ENCODE data around the gene CFAP46. TPM values are rescaled to one million over a fixed set of nuclear protein-coding genes. Genes with fewer than 3 reads are reported as not detected.
"Not testable (repeated sequence)": the region's sequence is repeated elsewhere in the genome, so short reads cannot be mapped to it uniquely, and the experiment has no call there.

The CFAP46 gene
- total RNA-seq, 1 donor from 2014 or later = 6.1 TPM

DNA sequence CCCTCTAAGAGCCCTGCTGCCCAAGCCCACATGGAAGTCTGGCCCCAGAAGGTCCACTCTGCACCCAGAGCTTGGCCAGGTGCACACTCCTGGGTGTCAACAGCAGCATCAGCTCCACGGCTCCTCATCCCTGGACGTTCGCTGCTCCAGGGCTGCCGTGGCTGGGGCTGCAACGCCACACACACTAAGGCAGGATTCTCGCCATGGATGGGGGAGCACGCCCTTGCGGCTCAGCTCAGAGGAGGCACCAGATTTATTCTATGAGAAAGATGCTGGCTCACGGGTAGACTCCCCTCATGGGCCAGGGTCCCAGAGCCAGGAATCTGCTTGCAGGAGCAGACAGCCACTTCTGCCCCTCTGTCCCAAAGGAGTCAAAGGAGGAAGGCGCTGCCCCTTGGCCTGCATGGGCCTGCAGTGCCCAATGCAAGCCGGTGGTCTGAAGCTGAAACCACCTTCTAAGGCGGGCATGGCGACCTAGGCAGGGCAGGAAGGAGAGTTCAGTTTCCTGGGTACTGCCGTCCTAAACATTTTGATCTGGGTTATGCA is 42.1 kb downstream of the CFAP46 start:
- DNase-seq (ENCODE audit: low read depth) = no peak

DNA sequence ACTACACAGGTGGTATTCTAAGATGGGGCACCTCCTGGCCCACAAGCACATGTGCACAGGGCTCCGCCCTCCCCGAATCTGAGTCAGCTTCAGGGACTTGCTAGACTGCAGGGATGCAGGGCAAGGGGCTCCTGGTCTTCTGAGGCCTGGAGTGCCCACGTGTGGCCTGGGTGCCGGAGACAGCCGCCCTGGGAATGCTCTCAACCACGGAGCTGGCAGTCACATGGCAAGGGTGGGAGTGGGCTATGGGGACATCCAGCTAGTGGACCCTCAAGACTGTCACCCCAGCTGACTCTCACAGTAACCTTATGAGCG is 42.7 kb downstream of the CFAP46 start:
- no peak for DNase-seq (ENCODE audit: low read depth)

DNA sequence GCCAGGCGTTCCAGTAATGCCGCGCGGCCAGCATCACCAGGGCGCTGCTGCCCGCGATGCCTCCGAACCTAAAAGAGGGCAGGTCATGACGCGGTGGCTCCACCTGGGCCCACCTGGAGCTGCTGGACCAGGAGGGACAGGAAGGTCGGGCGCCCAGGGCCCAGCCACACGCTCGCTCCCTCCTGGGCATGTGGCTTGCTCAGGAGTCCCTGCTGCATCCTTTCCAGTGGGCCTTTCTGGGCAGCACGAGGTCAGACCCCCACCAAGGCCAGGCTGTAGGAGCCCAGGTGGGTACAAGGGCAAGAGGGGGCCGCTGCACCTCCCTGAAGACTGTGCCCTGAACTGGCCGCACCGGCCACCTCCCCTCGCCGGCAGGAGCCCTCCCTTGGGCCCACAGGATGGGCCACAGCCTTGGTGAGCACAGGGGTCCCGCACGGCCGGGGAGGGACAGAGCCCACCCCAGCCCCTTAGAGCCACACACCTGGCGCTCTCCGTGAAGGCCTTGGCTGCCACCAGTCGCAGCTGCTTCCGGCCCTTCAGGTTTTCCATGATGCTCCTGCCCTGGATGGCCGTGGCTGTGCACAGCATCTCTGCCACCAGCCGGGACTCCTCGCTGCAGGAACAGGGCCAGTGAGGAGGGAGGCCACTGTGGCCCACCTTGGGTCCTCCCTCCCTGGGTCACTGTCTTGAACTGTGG is 43.2 kb downstream of the CFAP46 start:
- DNase-seq (ENCODE audit: low read depth) = no peak

DNA sequence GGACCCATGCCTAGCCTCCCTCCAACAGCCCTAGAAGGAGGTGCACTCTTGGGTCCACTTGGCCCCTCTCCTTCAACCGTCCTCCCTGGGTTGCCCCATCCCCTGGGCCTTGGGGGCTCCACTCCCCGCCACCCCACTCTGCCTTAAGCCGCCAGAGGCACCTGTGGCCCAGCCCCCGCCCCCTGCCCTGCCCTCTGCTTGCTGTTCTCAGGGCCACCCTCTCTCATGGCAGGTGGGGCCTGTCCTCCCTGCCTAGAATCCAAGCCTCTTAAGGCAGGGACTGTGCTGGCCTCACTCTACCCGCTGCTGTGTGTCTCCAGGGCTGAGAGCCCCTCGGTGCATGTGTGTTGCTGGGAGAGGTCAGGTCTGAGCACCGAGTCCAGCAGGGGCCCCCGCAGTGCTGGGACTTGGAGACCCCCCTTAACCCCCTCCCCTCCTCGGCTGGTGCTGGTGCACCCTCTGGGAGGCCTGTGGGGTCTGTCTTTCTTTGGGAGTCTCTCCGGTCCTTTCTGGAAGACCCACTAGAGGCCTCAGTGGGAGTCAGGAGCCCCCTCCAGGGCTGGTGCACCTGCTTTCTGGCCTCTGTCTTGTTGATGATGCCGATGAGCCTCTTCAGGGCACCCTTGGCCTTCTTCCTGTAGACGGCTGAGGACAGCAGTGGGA is 43.8 kb downstream of the CFAP46 start:
- no peak for DNase-seq (ENCODE audit: low read depth)

DNA sequence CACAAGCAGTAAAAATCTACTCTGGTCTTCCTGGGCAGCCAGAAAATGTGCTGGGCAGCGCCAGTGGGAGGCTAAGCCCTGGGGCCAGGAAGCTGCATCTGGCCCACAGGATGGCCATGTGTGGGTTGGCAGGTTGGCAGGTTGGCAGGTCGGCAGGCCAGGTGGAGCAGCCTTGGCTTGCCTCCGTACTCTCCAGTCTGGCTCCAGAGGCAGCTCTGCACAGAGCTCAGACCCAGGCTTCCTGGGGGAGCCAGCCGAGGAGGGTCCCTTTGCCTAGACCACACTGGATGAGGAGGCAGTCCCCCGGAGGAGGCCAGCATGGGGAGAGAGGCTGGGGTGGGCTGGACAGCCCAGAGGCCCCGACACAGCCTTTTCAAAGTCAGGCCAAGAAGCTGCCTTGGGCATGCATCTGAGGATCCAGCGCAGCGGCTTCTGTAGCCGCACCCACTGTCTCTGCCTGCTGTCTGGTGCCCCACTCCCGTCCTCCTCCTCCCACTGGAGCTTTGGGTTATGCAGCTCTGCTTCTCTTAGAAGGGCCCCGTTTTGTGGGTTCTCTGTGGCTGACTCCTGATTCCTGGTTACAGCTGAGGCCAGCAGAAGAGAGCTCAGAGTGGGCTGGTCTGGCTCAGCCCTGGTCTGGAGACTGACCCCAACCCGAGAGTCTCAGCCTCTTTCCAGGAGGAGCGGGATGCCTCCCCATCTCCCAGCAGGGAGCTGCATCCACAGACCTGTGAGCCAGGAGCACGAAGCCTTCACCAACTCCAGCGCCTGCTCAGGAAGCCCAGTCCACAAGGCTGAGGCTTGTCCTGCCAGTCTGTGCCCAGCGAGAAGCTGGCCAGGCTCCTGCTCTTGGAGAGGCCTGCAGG is 44.6 kb downstream of the CFAP46 start:
- no peak for DNase-seq (ENCODE audit: low read depth)

DNA sequence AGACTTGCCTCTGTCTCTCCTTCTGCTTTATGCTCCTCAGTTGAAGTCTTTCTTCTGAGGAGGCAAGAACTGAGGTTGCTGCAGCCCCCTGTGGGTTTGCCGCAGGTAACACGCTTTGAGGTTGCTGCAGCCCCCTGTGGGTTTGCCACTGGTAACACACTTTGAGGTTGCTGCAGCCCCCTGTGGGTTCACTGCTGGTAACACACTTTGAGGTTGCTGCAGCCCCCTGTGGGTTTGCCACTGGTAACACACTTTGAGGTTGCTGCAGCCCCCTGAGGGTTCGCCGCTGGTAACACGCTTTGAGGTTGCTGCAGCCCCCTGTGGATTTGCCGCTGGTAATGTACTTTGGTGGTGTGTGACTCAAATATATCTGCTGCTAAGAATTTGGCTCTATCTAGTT is 48.6 kb downstream of the CFAP46 start:
- DNase-seq (ENCODE audit: low read depth) = not testable (repeated sequence)

DNA sequence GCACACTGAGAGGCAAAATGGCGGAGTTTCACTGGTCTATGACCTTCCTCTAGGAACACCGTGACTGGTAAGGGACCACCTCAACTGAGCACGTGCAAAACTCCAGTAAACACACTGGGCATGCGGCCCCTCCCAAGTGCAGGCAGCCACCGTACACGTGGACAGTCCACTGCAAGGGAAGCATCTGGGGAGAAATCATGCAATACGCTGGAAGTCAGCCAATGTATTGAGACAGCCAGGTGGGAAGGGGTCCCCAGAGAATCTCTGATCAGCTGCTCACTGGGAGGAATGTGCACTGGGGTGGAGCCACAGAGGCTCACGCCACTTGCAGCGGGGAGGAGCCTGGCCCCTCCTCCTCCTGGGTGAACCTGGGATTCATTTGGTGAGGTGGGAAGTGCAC is 49.3 kb downstream of the CFAP46 start:
- no peak for DNase-seq (ENCODE audit: low read depth)

DNA sequence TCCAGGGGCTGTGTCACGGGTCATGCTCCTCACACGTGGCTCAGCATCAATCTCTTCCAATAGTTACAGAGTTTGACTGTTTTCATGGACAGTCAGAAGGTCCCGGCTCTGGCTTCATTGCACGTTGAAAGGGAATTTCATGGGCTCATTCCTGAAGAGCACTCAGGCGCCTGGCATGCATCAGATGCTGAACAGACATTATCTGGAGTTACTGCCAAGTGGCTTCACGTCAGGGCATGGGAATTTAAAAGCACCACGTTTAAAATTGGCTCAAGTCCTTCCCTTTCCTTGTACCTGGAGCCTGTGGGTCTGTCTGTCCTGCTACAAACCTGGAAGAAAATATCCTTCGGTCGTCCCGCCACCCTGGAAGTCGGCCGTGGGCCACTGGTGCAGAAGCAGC is 50.4 kb downstream of the CFAP46 start:
- DNase-seq (ENCODE audit: low read depth) = no peak

DNA sequence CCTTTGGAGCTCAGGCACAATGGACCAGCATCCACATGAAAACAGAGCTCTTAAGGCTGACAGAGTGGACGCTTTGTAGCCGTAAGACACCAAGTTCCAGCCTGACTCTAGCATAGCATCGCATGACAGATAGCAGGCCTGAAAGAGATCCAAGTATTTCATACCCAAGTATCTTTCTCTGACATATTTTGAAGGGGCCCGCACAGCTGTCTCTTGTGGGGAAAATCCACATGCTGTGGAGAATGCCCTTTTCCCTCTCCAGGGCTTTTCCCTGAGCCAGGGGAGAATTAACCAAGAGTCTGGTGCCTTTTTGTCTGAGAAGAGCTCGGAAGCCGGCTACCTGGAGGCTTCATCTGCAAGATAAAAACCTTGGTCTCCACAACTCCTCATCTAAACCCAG is 51.0 kb downstream of the CFAP46 start:
- DNase-seq (ENCODE audit: low read depth) = no peak

DNA sequence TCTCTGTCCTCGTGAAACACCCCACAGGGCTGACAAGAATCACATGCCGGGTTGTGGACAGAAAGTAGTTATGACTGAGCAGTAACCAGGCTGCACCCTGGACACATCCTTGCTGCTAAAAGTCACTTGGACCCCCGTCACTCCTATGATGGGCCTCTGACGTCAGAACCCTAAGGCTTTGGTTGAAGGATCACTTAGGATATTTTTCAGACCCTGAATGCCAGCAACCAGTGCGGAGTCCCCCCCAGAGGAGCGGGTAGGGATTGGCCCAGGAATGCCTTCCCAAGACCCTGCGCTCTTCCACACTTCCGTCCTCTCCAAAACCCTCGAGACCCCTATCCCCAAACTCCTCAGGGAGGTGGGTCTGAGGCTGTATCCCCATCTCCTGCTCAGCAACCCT is 52.1 kb downstream of the CFAP46 start:
- no peak for DNase-seq (ENCODE audit: low read depth)

DNA sequence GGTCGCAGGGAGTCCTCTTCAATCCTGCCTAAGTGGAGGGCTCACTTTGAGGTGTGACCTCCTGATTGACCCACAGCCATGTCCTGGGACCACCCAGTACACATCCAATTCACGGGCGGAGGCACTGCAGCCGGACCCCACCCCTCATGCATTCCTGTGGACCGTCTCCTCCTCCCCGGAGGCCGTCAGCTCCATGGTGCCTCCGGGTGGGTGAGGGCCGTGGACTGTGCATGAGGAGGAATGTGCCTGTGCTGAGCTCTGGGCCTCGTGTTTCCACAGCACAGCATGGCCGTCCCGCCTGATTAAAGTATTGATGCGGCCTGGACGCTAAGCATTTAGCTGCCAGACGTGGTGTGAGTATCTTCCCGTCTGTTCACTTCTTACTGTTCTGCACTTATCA is 52.8 kb downstream of the CFAP46 start:
- no peak for DNase-seq (ENCODE audit: low read depth)

DNA sequence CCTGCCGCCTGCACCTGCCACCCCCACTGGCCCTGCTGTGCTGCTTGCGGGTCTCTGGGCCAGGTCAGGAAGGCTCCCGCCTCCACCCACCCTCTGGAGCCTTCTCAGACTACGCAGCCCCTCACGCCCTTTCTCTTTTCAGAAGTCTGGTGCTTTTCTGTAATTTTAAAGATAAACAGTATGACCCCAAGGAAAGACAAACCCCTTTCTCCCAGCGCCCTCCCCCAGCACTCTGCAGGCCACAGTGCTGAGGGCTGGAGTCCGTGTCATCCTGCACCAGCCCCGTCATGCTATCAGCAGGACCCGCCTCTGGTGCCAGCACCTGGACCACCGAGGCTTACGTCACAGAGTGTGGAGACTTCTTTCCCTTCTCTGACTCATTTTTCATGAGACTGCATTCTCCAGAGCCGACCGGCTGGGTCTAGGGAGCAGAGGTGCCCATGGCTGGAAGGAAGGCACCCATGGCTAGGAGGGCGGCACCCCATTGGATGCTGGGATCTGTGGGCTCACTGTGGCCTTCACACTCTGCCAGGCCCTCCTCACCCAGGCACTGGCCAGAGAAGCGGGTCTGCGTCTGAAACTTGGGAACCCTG is 53.4 kb downstream of the CFAP46 start:
- DNase-seq (ENCODE audit: low read depth) = no peak

DNA sequence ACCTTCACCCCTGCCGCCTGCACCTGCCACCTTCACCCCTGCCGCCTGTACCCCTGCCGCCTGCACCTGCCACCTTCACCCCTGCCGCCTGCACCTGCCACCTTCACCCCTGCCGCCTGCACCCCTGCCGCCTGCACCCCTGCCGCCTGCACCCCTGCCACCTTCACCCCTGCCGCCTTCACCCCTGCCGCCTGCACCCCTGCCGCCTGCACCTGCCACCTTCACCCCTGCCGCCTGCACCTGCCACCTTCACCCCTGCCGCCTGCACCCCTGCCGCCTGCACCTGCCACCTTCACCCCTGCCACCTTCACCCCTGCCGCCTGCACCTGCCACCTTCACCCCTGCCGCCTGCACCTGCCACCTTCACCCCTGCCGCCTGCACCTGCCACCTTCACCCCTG is 53.9 kb downstream of the CFAP46 start:
- DNase-seq (ENCODE audit: low read depth) = not testable (repeated sequence)

DNA sequence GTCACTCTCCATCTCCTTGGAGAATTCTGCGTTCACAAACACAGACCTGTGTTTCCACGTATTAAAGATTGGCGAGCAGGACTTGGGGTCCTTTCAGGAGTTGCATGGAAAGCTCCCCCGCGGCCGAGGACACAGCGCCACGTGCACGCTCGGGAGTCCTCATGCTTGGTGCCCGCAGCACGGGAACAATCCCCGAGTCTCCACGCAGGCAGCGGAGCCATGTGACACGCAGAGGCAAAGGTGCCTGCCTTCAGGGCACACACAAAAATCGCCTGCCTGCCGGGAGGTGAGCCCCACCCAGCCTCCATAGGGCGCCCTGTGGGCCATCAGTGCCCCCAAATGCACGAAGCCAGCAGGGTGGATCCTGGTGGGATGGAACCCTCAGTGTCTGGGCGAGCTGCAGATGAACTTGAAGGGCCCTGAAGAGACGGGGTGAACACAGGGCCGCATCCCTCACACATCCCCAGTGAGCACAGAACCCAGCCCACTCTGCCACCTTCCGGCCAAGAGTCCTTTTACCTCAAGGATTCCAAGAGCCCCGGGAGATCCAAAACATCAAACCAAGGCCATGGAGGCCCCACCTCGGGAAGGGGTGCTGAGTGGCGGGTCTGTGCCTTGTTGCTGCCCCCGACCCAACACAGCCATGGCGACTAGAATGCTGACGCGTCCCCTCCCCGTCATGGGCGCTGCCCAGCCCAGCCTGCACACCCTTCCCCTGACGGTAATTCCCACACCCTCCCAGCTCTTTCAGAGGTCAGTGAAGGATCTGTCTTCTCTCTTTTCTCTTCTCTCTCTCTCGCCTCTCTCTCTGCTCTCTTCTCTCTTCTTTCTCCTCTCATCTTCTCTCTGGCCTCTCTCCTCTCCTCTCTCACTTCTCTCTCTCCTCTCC is 55.9 kb downstream of the CFAP46 start:
- DNase-seq (ENCODE audit: low read depth) = no peak

DNA sequence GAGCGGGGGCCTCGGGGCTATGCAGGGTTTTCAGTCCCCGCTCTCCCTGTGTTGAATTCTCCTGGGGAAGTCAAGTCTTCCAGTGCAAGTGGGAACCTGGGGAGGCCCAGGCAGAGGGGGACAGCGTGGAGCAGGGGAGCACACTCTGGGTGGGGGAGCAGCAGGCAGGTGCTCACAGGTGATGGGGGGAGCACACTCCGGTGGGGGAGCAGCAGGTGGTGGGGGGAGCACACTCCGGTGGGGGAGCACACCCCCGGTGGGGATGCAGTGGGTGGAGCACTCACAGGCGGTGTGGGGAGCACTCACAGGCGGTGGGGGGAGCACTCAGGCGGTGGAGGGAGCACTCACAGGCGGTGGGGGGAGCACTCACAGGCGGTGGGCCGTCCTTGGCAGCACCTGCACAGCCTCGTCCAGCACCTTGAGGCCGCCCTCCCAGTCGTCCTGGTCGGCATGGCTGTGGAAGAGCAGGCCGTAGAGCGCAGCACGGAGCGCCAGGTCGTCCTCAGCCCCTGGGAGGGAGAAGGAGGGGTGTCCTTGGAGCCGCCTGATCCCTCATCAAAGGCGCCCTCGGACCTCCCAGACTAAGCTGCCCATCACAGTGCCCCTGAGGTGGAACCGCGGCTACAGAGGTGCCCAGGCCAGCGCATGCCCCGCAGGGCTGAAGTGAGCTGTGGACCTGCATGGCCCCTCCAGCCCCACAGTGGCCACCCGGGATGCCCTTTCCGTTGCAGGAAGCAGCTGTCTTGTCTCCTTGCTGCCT is 56.7 kb downstream of the CFAP46 start:
- DNase-seq (ENCODE audit: low read depth) = no peak

DNA sequence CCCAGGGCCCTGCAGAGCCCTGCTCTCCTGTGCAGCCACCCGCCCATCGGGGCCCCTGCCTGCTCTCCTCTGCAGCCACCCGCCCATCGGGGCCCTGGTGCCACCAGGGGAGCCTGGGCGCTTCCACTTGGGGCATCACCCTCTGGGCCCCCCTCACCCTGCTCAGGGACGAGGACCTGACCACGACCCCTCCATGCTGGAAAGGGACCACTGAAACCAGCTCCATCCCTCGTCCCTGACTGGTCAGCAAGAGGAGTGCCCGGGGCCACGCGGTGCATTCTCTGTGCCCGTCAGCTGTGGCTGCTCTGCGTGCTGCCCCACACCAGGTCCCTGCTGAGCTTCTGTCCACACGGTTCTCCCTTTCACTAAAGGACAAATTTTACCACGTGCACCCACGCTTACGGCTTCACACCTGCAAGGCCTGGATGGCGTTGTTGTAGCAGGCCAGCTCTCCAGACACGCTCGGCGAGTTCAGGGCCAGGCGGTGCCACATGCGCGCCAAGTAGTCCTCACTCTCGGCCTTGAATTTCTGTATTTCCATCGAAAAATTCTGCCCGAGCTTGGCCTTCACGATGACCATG is 57.6 kb downstream of the CFAP46 start:
- no peak for DNase-seq (ENCODE audit: low read depth)

DNA sequence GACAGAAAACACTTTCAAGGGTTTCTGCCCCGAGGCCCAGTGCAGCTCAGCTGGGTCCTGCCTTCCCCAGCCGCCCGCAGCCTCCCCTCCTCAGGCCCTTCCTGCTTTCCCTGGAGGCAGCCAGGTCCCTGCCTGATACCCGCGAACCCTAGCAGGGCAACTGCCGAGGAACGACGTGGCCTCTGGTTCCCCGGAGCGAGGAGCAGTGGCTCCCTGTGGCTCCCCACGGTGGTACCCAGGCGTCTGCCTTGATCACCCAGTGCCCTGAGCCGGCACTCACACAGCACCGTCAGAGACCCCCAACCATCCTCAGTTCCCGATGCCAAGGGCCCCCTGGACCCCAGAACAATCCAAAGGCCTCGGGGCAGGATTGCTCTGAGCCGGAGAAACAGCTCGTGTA is 58.3 kb downstream of the CFAP46 start:
- DNase-seq (ENCODE audit: low read depth) = no peak

DNA sequence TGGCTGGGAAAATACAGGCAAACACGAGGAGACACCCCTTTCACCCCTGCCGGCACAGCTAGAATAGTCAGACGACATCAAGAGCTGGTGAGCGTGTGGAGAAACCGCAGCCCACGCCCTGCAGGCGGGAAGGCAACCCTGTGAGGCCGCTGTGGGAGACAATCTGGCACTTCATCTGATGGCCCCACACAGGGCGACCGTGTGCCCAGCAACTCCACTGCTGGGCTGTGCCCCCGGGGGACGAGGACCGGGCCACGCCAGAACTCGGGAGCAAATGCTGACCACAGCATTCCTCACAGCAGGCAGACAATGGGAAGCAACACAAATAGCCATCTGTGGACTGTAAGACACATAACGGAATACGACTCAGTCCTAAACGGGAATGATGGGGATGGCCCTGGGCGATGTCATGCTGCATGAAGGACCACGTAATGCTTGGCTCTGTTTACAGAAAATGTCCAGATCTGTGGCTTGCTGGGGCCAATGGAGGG is 58.9 kb downstream of the CFAP46 start:
- DNase-seq (ENCODE audit: low read depth) = no peak

DNA sequence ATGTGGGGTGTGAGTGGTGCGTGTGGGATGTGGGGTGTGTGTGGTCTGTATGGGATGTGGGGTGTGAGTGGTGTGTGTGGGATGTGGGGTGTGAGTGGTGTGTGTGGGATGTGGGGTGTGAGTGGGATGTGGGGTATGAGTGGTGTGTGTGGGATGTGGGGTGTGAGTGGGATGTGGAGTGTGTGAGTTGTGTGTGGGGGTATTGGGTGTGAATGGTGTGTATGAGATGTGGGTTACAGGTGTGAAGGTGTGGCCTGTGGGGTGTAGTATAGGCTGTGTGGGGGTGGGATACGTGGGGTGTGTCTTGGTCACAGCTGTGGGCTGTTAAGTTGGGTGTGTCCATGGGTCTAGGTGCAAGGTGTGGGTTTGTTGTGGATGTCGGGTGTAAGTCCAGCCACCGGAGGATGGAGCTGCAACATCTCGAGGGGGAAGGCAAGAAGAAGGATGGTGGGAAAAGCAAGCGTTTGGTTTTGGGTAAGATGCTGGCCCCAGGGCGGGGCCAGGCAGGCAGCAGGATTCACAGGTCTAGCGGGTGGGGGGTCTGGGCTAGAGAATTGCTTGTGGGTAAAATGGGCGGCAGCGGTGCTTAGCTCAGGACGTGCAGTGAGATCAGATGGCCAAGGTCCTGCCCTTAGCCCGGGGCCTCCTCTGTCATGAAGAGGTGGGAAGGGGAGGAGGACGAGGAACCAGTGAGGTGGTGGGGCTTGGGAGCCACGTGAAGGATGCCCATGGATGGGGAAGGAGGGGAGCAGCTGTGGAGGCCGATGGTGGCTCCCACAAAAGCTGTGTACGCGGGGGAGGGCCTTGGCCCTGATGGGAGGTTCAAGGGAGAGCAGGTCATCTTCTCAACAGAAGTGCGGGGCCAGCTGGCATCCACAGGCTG is 60.1 kb downstream of the CFAP46 start:
- no peak for DNase-seq (ENCODE audit: low read depth)

Data from renal cortical epithelial cell (primary cell).